Raji (cell line): ENCODE results near the gene ARHGAP26.

Experiments
- POLR2A ChIP-seq: IDR thresholded peaks from 2 replicates; pipeline ENCODE4 v1.6.1; 2011; ENCODE audit warnings: low read depth, low read length, control low read depth; ENCODE audit not compliant: insufficient read depth

The ARHGAP26 gene

DNA sequence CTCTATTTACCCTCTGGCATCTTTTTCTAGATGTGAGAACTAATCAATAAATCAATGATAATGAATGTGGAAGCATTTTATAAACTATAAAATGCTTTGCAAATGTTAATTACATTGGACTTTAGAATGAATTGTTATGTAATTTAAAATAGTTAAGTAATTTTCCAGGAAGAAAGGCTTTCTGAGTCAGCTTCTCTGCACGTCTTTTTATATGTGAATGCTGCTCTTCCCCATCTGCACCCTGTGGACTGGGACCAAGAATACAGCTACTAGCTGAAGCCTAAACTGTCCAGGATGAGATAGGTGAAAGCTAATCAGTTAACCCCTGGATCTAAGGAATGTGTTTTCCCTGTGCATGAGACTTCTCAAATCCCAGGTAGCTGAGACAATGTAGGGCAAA lies 340.4 kb downstream of the ARHGAP26 start:
- no peak for TF ChIP-seq POLR2A

DNA sequence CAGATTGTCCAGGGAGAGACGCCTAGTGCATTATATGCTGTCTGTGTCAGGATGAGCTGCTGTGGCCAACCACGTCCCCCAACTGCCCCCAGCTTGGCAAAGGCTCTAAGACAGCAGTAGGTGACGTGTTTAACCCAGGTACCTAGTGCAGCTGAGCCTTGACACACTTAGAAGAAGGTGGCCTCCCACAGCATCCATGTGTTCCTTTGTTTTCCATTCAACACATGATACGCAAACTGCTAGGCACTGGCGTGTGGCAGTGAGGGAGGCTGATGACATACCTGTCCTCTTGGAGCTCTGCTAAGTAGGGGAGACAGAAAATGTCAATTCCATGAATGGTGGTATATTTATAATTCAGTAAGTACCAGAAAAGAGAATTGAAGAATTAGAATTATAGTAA lies 341.6 kb downstream of the ARHGAP26 start:
- TF ChIP-seq POLR2A: no peak

DNA sequence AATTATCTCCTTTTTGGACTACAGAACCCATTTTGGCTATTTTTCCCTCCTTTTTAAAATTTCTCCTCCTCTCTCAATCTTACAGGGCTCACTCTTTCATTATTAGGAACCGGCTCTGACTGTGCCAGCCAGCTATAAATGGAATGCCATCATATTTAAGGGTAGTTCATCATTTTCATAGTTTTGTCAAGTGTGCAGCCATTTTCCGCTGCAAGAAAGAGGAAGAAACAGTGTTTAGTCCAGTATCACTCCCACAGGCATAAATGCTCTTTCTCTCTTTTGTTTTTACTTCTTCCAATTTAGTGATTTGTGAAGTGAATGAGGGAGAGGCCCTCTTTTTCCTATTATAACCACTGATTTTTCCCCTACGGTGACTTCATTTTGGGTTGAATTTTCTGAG lies 343.3 kb downstream of the ARHGAP26 start:
- TF ChIP-seq POLR2A: no peak

DNA sequence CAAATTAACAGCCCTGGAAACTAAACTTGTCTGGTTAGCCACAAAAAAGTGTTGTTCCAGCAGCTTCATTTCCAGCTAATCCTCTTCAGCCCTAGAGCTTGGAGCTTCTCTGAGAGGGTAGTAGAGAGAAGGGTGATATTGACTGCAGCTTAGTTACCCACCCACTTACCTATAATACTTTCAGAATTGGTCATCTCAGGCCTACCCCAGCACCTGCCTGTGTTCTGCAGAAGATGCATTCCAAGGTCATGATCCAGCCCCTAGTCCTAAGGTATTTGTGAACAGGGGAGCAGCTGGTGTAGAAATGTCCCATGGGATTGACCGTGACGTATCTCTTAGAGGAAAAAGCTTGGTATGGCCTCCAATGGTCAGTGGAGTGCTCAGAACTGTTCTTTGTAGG lies 344.3 kb downstream of the ARHGAP26 start:
- TF ChIP-seq POLR2A: no peak

DNA sequence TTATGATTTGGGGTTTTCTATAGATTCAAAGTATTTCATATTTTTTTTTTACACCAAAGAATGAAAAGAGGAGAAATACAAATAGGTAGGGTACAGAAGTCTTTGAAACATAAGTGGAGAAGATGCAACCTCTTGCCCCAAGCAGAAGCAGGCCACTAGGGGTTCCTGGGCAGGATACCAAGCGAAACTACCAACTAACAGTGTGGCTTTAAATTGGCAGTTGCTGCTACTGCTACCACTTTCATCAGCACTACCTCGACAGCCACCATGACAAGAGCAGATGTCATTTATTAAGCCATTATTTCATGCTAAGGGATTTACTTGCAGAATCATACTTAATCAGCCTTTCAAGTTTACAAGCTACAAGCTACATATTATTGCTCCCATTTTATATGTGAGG lies 345.2 kb downstream of the ARHGAP26 start:
- TF ChIP-seq POLR2A: no peak

DNA sequence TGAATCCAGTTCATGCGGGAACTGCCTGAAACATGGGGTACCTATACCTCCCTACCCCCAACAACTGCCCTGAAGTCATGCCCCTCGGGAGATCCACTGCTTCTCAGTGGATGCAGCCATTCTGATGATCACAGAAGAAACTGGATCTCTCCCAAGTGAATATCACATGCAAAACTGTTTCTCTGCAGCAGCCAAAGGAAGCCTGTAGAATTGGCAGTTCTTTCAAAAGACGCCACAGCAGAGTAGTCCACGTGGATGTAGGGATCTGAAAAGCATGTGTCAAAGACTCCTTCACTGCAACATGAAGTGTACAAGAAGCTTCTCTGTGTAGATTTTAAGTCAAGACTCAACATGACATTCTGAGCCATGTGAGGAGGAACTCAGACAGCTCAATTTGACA lies 346.6 kb downstream of the ARHGAP26 start:
- no peak for TF ChIP-seq POLR2A

DNA sequence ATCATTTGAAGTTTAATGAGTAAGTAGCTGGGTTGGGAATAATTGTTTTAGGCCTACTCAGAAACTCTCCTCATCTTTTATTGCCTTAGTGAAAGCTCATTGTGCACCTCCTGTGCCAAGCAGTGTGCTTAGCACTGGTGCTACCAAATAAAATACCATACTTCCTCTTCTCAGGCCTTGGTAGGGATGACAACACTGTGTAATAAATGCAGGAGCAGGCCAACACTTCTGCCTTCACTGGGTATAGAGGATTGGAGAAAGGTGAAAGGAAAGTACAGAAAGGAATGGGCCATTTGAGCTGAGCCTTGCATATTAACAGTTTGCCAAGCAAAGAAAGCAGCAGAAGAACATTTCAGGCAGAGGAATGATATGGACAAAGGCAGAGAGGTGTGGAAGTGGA lies 347.6 kb downstream of the ARHGAP26 start:
- TF ChIP-seq POLR2A: no peak

DNA sequence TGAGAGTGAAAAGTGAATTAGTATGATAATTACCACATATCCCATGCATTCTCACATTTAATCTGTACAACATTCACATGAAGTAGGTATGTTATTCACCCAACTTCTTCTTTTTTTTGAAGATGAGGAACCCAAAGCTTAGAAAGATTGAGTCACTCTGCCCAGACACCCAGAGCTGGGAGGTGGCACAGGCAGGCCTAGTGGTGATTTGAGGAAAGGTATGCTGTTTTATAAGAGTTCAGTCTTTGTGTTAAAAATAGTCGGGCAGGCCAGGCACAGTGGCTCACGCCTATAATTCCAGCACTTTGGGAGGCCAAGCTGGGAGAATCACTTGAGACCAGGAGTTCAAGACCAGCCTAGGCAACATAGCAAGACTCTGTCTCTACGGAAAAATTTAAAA lies 348.0 kb downstream of the ARHGAP26 start:
- TF ChIP-seq POLR2A: no peak

DNA sequence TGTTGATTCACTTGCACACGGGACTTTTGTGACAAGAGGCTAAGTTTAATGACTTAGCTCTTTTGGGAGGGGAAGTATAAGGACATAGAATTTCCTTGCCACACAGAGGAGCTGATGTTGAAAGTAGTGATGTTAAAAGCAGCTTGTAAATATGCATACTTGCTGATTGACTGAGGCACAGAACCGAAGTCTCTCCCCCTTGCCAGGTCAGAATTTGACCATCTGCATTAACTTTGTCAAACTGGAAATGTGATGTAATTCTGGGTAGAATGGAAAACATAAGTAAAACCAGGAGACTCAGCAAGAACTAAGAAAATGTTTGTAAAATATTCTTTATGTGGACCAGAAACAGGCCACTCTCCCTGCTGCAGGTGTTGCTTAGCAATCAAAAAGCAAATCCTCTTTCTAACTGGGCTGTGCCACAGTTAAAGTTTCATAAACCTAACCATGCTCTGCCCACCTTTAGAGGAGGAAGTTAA lies 349.2 kb downstream of the ARHGAP26 start:
- TF ChIP-seq POLR2A: no peak

DNA sequence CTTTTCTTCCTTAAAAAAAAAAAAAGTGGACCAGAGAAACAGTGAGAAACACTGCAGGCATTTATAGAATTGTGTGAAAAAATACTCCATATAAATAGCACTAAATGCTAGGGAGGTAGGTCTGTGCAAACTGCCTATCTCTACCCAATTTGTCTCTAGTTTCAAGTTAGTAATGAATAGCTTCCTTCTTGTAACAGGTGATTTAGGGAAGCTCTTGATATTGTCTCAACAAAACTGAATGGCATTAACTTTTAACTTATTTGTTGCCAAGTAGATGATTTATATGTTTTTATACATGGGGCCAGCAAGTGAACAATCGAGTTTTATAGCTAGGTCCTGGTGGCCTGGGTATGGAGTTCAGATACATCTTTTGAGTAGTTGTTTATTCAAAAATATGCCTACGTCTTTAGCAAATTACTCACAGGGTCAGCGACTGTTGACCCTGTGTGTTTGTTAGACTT lies 349.7 kb downstream of the ARHGAP26 start:
- no peak for TF ChIP-seq POLR2A

DNA sequence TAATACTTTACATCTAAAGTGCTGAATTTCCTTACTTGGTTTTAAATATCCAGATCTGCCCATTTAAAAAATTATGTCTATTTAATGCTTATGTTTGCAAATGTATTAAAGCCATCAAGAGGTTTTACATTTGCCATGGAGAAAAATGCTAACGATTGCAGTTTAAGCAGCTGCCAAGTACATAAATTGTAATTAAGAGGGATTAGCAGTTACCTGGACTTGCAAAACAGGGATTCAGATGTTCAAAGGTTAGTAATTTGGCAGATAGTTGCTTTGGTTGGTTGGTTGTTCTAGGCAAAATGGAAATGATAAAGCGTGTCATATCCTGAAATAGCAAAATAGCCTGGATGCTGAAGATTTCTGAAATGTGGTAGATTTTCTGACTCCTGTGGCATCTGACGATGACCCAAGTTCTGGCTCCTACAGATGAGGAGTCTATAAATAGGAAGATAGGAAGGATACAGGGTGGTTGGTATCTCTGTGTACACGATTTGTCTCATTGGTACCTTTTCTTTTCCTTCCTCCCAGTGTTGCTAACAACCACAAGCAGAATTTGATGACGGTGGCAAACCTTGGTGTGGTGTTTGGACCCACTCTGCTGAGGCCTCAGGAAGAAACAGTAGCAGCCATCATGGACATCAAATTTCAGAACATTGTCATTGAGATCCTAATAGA lies 350.4 kb downstream of the ARHGAP26 start:
- no peak for TF ChIP-seq POLR2A

DNA sequence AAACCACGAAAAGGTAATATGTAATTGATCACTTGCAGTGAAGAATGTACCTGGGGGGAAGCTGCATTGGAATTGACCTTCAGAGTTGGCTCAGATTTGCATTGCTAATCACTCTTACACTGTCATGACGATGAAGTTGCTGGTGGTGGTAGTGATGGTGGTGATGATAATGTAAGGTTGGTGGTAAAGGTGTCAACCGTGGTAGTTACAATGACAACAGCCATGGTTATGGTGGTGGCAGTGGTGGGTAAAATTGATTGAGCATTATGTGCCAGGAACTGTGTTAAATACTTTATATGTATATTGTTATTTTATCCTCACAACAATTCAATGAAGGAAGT lies 350.9 kb downstream of the ARHGAP26 start:
- no peak for TF ChIP-seq POLR2A

DNA sequence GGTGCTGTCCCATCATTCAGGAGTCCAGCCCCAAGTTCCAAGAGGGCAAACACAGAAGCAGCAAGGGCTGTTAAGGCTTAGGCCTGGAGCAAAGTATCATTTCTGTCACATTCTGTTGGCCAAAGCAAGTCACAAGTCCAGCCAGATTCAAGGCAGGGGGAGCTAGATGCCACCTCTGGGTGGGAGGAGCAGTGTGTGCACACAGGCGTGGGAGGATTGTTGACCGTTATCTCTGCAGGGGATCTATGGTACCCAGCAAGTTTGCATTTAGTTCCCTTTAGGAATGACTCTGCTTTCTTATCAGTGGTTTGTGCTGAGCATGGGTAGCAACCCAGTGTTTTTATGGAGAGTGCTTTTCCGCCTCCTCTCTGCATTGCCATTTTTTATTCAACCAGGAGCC lies 354.4 kb downstream of the ARHGAP26 start:
- TF ChIP-seq POLR2A: no peak

DNA sequence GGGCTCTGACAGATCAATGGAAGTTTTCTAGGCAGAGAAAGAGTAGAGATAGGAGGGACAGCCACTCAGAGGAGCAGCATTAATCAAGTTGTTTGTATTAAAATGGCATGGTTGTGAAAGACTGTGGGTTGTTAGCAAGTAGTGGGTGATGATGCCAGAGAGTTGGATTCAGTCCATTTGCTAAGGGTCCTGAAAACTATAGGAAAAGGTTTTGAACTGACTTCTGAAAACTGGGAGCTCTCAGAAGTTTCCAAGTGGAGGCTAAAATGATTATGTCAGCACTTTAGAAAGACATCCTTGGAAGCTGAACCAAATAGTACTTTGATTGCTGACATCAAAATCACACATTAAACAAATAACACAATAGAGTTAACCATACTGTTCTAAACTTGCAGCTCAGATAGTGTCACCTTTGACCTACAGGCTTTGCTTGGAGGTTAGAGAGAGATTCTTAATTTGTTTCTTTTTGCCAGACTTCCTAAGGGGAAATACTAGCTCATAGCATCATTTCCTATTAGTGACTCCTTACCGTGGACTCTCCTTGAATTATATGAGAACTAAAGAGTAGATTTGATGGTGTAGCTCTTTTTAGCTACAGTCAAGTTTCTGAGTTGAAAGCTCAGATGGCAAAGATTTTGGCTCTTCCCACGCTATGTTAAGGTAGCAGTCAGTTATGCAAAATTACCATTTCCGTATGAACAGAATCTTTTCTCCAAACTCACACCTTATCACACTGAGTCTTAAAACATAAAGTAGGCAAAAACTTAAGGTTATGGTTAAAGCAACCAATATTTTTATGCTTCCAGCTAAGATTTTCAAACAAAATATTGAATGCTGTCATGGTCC lies 356.2 kb downstream of the ARHGAP26 start:
- no peak for TF ChIP-seq POLR2A

DNA sequence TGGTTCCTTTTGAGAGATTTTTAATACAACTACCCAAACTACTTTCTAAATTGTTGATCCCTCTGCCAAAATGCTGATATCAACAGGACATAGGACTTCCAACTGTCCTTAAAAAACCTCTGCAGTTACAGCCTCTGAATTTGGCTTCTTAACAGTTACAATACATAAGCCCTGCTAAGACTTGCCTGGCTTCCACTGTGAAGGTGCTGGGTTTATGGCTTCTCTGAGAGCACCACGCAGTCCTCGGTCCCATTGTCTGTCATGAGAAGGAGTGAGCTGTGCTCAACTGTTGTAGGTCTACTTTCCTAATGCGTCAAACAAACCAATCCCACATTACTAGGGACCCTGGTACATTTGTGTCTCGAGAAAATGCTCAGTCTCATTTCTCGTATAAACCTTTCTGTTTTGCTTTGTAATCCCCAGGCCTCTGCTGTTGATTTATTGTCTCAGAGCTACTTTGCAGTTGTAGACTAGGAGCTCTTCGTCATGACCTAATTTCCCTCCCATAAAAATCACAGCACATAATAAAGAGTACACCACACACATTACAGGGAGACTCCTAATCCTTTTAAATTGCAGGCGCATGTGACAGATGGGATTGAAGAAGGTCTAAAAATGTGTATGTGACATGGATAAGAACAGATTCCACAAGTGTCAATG lies 358.4 kb downstream of the ARHGAP26 start:
- TF ChIP-seq POLR2A: no peak

DNA sequence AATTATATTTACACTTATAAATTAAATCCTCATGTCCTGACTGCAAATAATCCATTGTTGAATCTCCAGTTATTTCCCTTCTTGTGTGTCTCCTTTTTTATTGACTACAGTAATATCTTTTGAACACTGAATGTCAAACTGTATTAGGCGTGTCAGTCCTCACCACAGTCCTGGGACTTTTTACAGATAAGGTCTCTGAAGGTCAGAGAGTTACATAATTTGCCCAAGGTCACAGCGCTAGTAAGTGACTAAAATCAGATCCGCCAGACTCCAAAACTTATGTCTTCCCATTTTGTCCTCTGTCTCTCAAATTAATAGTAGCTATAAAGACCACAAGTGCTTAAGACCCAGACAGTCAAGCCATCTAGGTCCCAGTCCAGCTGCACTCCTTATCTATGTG lies 359.0 kb downstream of the ARHGAP26 start:
- no peak for TF ChIP-seq POLR2A
